Anterior cingulate cortex (tissue), 58 donors: ENCODE data around the gene GSTA3.
"Not testable (repeated sequence)": the region's sequence is repeated elsewhere in the genome, so short reads cannot be mapped to it uniquely, and the experiment has no call there.

Experiments used
- DNase-seq, 58 donors: peaks; one replicate each; lab custom pipeline; 2025; lab: John Stamatoyannopoulos, UW

The GSTA3 gene

DNA sequence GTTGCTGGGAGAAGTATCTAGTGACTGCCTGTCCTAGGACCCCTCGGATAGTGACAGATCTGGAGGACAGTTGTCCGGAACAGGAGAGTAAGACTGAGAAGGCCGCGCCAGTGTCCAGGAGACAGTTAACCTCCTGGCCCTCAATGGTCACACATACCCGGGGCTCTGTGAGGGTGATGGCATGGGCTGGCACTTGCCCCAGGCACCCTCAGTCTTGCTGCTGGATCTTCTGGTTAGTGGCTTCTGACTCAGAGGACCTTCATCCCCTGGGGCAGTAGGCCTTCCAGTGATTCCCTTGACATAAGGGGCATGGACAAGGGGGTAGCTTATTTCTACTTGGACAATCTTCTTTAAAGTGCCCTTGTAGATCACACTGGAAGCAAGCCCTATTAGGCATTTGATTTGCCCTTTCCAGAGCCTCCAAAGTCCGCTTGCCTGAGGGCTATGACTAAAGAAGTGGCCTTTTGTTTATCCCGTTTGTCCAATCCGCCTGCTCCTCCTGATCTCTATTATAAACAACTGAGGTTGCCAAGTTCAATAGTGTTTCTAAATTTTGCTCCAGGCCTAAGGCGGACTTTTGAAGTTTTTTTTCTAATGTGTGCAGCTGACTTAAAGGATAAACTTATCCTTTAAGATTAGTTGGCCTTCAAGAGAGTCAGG is 8.7 kb upstream of the GSTA3 start:
- not testable (repeated sequence) for DNase-seq

GRCh38 chr6:52914516-52914915 is 5.0 kb upstream of the GSTA3 start:
- no peak for DNase-seq

DNA sequence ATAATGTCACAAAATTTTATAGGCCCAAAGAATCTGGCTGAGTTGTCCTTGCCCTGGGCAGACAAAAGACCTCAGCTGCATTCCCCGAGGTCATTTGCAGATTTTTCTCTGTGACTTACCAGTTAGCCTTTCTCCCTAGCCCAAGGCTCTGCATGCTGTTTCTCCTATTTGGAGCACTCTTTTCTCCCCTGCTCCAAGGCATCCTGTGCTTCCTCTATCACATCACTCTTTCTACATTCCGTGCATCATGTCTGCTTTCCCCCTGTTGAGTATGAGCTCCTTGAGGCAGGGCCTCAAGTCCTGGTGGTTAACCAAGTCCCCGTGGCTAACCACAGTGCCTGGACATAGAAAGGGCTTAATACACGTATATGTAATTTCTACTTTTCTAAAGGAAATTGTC is 593 bp upstream of the GSTA3 start:
- no peak for DNase-seq

- DNase-seq, result no peak
These were observed 367 bp downstream of the GSTA3 start for GRCh38 chr6:52909131-52909530.

DNA sequence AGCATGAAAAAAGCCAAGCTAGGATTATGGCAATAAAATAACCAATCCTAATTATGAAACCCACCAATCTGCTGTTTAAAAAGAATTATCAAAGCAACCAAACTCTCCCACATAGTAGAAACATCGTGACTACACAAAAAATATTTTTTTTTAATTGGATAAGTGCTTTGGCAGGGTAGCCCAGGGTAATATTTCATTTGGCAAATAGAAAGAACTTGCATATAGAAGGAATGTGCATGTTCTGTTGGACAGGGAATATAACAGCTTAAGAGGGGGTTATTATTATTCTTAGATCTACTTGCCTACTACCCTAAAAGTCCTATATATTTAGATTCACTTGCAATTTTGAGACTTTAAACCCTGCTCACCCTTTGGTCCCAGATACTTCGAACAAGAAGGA is 972 bp downstream of the GSTA3 start:
- DNase-seq, result no peak

DNA sequence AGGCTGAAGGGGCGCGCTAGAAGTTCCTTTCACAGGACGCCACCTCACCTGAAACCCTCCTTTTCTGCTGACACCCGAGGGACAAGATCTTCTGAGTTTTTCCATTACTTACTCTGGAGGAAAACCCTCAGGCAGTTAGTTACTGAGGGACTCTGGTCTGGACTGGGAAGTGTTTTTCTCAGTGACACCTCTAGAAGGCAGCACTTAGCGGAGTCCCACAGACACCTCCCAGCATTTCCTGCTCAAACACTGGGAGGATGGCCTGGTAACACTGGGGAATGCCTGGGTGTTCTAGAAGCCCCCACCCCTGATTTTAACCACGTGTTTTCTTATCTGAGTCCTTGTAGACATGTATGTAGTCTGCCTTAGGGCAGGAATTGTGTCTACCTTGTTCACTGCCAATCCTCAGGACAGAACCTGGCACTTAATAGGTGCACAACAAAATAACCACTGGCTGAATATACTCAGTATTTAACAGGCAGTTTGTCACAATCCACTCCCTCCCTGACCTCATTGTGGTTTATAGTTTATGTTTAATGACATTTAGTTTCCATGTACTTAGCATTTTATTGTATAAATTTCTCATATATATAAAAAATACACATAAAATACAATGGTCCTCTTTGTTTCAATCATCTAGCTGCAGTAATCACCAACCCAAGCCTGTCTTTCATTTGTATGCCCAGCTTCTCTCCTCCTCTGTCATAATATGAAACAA is 4.8 kb downstream of the GSTA3 start:
- DNase-seq, result no peak

DNA sequence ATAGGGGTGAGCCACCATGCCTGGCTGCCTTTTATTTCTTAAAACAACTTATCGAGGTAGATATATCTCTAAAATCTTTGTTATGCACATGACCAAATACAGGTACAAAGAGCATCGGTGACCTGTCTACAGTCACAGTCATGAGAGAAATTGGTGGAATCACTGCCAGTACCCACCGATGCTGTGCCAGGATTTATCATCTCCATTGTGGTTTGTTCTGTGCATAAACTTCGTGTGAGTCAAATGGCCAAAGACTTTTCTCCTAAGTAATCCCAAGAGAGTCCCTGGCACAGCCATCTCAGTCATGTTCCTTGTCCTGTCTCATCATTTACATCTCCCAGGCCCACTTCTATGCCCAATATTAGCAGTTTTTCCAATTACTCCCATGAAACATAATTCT is 9.0 kb downstream of the GSTA3 start:
- no peak for DNase-seq

- DNase-seq, result not testable (repeated sequence)
These were observed 13.7 kb downstream of the GSTA3 start for GRCh38 chr6:52895790-52896189.

DNA sequence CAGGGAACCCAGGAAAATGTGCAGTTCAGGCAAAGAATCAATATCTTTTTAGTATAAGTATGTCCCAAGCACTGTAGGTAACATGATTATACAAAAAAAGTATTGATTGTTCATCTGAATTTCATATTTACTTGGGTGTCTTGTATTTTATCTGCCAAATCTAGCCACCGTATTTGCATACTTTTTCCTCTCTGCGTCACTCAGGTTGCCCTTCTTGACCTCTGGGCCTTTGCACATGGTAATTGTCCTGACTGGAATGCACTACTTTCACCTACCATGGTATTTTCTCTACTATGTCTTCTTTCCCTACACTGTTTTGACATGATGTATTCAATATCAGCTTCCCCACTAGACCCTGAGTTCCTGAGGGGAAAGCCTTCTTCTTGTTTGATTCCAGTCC is 15.2 kb downstream of the GSTA3 start:
- no peak for DNase-seq

DNA sequence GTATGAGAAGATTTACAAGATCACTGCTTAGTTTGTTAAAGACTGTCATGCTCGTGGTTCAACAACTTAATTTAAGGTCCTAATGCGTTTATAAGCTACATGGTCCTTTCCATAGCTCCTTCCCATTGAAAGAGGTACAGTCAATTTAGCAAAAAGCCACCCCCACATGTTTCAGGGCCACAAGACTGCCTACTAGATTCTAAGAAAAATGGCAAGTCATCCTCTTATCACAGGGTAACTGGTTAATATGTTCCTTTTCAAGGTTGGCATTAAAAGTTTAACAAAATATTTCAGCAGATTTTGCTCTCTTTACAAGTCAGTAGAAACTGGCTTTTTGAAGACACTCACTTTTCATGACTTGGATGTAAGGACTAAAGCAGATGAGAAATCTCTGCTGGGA is 15.7 kb downstream of the GSTA3 start:
- DNase-seq, result no peak

DNA sequence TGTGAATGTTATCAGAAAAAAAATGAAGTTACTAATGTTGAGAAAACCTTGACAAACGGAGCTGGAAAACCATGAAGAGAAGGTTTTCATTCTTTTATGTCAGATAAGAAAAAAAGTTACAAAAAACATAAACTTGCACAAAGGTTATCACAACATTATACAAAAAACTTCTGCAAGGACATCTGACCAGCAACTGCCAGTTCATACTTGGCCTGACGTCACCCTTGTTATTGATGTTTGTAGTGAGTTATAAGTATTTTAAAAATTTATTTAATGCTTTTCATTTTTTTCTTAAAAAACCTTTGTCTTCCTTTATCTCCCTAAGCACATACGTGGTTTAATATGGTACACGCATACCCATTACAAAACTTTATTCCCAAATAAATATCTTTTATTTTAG is 16.3 kb downstream of the GSTA3 start:
- no peak for DNase-seq

DNA sequence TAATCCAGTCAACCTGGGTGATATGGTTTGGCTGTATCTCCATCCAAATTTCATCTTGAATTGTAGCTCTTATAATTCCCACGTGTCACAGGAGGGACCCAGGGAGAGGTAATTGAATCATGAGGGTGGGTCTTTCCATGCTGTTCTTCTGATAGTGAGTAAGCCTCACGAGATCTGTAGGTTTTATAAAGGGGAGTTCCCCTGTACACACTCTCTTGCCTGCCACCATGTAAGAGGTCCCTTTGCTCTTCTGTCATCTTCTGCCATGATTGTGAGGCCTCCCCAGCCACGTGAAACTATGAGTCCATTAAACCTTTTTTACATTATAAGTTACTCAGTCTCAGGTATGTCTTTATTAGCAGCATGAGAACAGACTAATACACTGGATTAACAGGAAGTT is 19.5 kb downstream of the GSTA3 start:
- DNase-seq, result no peak

DNA sequence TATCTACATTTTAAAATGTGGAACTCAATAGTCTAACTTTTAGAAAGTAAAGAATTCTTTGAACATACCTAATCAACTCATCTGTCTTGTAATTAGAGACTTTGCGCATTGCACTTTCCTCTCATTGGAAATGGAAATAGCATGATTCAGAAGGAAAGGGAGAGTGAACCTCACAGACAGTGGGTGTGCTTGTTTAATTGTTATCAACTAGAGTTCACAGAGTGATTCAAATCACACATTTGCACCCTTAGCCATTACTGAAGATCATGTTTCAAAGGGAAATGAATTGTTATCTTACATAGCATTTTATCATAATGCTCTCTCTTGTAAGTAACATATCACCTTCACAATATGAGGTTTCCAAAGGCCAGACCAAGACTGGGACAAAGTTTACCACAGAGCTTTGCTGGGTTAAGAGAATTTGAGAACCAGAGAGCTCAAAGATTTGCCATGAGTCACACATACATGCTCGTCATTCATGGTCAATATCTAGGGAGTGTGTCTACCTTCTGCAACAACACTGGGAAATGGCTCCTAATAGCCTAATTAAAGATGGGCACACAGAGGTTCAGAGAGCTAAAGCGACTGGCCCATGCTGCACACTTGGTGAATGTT is 21.5 kb downstream of the GSTA3 start:
- no peak for DNase-seq

GRCh38 chr6:52881996-52882841 is 27.3 kb downstream of the GSTA3 start:
- peak in 46 of 58 donors; percentile 1 to 54 (median 19) for DNase-seq

GRCh38 chr6:52881662-52881995 is 27.9 kb downstream of the GSTA3 start:
- no peak for DNase-seq

GRCh38 chr6:52877786-52878185 is 31.7 kb downstream of the GSTA3 start:
- no peak for DNase-seq

GRCh38 chr6:52877168-52877567 is 32.3 kb downstream of the GSTA3 start:
- DNase-seq, result no peak

DNA sequence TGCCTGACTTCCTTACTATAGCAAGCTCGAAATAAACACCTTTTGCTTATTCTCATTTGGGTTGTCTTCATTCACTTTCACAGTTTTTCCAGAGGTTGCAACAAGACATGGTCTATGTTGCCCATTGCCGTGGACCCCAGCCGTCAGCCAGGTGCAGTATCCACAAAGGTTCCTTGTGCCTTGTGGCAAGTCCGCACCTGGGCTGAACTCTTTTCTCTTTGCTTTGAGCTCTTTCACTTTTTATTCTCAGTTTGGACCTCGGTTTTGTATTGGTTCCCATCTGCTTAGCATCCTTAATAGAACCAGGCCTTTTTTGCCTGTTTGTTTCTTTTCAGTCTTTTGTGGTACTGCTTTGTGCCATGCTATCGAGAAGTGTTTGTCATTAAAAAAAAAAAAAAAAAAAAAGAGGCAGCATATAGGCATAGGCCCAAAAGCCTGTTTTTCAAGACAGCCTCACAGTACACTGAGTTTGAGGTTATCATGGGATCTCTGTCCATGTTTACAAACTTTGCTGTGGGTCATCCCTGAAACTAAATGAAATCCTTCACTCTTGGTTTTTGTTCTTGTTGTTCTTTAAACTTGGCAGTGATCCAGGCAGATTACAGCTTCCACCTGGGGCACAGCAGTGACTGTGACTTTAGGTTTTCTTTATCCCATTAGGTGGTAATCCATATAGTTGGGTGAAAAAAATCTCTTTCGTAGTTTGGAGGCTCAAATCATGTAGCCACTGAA is 33.3 kb downstream of the GSTA3 start:
- no peak for DNase-seq

- DNase-seq, result no peak
These were observed 37.5 kb downstream of the GSTA3 start for GRCh38 chr6:52872031-52872430.

GRCh38 chr6:52871621-52872020 is 37.9 kb downstream of the GSTA3 start:
- DNase-seq, result no peak
